Stimulated activated CD4-positive, alpha-beta T cell treated with anti-CD3 and anti-CD28 coated beads, Interleukin-4, amount 100 ng/mL, for 4 hours (primary cell): ENCODE measurements around the gene CBS.
"Not testable (repeated sequence)": the region's sequence is repeated elsewhere in the genome, so short reads cannot be mapped to it uniquely, and the experiment has no call there.

ENCODE experiments used
- DNase-seq, 2 experiments: peaks; one replicate each; pipeline ENCODE4 v3.0.0-alpha.2; 2020

The CBS gene

DNA sequence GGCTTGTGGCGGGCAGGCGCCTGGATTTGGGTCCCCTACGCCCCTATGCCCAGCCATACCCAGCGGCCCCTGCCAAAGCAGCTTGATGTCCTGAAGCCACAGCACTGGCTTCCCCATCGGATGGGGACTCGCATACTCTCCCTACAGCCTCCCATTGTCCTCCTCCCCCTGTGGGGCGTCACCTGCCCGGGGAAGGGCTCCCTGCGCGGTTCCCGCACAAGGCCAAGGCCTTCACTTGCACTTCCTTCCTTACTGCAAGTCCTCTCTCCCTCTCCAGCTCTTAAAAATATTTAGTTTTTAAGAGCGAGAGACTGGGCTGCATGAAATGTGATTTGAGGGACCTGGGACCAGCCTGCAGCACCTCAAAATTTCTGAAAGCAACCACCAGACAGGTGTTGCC lies 8.9 kb downstream of the CBS start:
- DNase-seq = not testable (repeated sequence)

DNA sequence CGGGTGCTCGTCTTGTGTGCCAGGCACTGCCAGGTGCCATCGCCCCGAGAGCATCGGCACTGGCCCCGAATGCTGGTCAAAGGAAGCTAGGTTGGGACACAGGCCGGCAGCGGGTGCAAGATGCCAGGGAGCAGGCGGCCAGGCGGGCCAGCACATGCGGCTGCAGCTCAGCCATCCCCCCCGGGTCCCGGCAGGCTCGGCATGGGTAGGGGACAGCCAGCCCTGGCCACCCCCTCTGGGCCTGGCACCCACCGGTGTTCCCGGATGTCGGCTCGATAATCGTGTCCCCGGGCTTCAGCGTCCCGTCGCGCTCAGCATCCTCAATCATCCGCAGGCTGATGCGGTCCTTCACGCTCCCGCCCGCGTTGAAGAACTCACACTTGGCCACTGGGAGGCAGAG lies 9.6 kb downstream of the CBS start:
- DNase-seq = not testable (repeated sequence)

GRCh38 chr21:43064265-43064917 lies 11.2 kb downstream of the CBS start:
- DNase-seq = not testable (repeated sequence)

GRCh38 chr21:43062955-43063664 lies 12.5 kb downstream of the CBS start:
- DNase-seq = not testable (repeated sequence)

DNA sequence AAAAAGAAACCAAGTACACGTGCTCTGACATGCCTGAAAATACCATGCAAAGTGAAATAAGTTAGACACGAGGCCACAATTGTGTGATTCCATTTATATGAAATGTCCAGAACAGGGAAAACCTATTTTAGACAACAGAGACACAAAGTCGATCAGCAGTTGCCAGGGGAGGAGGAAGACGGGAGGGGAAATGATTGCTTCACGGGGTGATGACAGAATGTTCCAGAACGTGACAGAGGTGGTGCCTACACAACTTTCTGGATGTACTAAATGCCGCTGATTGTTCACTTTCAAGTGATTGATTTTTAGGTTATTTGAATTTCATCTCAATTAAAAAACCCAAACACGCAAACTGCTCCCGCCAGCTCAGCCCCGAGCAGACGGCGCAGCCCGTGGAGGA lies 22.5 kb downstream of the CBS start:
- not testable (repeated sequence) for DNase-seq

DNA sequence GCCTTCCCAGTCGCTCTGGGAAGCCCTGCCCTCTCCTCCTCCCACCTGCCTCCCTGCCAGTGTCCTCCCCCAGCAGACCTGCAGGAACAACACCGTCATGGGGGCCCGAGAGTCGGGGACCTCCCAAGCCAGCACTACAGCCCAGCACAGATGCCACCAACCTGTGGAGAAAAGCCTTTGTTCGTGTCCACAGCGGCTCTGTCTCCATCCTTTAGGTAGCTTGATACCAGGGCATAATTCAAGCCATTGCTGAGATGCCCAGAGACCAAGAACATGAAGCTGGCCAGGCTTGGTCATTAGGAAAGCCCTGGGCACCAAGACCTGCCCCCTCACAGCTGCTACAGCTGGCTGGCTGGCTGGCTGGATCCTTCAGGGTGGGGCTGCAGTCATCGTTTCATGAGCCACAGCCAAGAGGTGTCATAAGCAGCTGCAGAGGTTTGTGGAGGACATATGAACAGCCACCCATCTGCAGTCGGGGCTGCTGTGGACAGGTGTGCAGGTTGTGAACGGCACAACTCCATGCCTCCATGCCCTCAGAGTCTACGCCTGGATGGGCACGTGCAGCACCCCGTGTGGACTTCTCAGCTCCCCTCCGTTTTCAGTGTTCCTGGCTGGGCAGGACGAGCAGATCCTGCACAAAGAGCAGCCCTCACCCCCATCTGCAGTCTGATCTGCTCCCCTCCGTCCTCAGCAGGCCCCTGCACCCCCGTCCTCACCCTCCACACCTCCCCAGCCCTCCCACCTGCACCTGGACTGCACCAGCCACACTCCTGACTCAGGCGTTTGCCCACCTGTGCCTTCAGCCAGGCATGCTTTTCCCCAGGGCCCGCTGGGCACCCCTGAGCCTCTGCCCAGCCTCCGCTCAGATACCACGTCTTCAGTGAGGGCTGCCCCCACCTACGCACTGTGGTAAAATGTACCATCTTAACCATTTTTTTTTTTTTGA lies 29.5 kb downstream of the CBS start:
- peak in 1 of 2 experiments; percentile 4 for DNase-seq

- DNase-seq = not testable (repeated sequence)
Observed at GRCh38 chr21:43045165-43045875, 30.3 kb downstream of the CBS start.

DNA sequence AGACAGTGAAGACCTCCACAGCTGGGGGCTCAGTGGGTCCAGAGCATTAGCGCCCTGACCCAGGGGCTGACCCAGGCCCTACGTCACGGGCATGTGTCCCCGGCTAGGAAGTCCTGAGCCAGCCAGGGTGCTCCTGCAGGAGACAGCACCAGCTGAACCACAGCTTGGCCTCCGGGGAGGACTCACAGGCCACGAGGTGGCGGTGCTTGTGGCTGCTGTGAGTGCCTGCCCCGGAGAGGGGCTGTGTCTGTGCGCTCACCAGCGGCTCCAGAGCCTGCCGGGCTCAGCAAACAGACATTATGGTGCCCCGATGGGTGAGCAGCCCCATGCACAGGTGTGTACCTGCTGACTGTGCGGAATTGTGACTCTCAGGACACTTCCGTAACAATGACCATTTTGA lies 31.1 kb downstream of the CBS start:
- not testable (repeated sequence) for DNase-seq

DNA sequence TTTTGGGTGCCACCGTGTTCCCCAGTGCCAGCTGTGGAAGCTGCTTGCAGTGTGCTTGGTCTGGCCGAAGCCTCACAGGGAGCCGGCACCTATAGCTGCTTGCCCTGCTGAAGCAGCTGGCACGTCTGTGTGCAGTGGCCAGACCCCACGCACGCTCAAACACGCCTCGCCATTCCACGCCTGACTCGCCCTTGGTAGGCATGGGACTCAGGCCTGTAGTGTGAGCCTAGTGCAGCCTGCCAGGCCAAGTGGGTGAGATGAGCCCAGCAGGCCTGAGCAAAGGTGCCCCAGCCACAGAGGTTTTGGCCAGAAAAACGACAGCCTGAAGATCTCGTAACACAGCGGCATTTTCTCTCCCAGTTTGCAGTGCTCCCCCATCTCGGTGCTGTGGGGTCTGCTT lies 32.3 kb downstream of the CBS start:
- DNase-seq = not testable (repeated sequence)

DNA sequence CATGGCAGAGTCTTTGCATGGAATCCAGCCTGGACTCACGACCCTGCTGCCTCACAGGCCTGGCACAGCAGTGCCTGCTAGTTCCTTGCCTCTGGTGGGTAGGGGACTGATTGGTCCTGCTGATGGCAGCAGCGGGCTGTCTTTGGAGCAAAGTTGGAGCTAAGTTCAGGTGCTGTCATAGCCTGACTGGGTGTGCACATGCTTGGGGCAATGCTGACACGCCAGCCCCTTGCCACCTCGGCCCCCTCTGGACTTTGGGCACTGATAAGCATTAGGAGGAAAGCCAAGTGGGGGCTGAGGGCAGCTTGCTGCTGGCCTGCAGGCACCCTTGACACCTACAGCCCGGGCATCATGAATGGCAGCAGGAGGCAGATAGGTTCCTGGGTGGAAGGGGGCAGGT lies 33.5 kb downstream of the CBS start:
- not testable (repeated sequence) for DNase-seq

GRCh38 chr21:43038659-43039044 lies 37.0 kb downstream of the CBS start:
- not testable (repeated sequence) for DNase-seq

- not testable (repeated sequence) for DNase-seq
Observed at GRCh38 chr21:43037918-43038658, 37.5 kb downstream of the CBS start.

DNA sequence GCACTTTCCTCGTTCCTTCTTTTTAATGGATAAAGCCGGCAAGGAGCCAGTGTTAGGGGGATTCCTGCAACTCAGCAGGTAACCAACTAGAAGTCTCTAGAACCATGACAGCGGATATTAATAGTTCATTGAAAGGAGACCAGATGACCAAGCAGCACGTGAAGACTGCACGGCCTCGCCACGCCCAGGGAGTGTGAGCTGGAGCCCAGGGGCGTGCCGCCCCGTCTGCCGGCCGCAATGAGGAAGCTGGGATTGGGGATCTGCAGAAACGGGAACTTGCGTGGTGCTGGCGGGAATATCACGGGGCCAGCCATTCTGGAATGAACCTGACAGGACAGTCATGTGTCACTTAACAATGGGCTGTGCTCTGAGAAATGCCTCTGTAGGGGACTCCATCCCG lies 38.7 kb downstream of the CBS start:
- DNase-seq = not testable (repeated sequence)

DNA sequence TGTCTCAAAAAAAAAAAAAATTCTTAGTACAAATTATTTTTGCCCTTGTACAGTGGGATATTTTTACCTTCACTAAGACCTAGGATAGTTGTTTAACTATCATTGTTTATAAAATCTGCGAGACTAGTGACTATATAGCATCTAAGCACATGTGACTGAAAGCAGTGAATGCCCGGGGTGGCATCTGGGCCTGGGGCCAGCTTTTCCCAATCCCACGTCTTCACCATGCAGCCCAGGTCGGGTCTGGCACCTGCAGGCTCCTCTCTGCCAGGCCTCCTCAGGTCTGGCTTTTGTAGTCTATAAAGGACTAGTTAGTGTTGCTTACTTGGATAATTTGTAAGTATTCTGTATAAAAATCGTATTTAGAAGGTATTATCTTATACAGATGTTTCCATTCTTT lies 40.8 kb downstream of the CBS start:
- DNase-seq = no peak

GRCh38 chr21:43034101-43034500 lies 41.5 kb downstream of the CBS start:
- DNase-seq = no peak

GRCh38 chr21:43031121-43031619 lies 44.5 kb downstream of the CBS start:
- no peak for DNase-seq

DNA sequence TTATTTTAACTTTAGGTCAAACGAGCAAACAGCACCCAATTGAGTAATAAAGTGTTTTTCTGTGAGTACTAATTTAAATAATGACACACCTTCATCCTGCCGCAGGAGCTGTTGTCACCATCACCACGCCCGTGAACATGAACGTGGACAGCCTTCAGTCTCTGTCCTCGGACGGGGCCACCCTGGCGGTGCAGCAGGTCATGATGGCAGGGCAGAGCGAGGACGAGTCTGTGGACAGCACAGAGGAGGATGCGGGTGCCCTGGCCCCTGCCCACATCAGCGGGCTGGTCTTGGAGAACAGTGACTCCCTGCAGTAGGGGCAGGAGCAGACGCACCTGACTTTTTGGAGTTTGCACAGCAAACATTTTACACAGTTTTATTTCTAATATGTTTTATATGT lies 45.9 kb downstream of the CBS start:
- DNase-seq = no peak

GRCh38 chr21:43027846-43028731 lies 47.5 kb downstream of the CBS start:
- DNase-seq = no peak

DNA sequence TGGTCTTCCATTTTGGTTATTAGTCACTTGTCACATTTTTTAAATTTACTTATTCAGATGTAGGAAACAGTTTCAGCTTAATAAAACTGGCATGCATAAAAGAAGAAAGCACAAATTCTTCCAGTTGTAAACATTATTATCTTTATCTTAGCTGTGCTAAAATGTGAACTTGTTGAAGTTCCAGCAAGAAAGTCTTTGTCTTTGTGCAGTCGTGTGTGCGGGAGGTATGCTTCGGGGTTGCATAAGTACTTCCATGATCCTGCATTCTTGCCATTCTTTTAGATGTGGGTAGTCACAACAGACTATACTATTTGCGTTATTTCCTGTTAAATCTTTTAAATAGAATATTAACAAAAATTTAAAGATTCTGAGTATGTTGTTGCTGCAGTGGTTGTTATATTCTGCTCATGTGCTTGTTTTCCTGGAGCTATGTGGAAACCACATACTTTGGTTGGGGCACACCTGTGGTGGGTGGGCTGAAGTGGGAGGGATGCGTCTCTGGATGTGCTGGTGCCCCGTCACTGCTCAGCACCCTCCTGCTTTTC lies 49.9 kb downstream of the CBS start:
- no peak for DNase-seq

- DNase-seq = no peak
Observed at GRCh38 chr21:43024439-43025136, 51.0 kb downstream of the CBS start.
